GM12872 (cell line): ENCODE results near the gene WASF2.

ENCODE experiments used
- TF ChIP-seq, protein P1 (sequence below): IDR thresholded peaks from 3 replicates; pipeline ENCODE4 v1.5.1; 2011; ENCODE audit warnings: low read depth, mild to moderate bottlenecking, low read length, moderate library complexity; ENCODE audit not compliant: insufficient read depth

WASF2 gene

DNA sequence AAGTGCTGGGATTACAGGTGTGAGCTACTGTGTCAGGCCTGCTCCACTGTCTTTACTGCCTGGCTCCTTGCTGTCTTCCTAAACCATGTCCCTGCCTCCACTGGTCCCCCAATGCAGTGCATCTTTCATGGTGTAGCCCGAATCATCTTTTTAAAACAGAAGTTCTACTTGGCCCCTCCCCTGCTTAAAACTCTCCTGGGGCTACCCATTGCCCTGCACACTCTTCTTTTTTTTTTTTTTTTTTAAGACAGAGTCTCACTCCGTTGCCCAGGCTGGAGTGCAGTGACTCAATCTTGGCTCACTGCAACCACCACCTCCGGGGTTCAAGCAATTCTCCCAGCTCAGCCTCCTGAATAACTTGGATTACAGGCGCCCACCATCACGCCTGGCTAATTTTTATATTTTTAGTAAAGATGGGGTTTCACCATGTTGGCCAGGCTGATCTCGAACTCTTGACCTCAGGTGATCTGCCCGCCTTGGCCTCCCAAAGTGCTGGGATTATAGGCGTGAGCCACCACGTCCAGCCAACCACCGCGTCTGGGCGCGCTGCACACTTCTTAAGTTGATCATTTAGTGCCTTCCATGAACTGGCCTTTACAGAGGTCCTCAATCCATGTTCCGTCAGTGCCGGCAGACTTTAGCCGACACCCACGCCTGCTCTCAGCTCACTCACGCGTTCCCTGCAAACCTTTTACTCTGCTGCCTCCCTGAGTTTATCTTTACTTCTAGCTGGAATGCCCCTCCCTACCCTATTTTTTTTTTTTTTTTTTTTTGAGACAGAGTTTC lies 117.8 kb downstream of the WASF2 start:
- TF ChIP-seq, protein P1, sequence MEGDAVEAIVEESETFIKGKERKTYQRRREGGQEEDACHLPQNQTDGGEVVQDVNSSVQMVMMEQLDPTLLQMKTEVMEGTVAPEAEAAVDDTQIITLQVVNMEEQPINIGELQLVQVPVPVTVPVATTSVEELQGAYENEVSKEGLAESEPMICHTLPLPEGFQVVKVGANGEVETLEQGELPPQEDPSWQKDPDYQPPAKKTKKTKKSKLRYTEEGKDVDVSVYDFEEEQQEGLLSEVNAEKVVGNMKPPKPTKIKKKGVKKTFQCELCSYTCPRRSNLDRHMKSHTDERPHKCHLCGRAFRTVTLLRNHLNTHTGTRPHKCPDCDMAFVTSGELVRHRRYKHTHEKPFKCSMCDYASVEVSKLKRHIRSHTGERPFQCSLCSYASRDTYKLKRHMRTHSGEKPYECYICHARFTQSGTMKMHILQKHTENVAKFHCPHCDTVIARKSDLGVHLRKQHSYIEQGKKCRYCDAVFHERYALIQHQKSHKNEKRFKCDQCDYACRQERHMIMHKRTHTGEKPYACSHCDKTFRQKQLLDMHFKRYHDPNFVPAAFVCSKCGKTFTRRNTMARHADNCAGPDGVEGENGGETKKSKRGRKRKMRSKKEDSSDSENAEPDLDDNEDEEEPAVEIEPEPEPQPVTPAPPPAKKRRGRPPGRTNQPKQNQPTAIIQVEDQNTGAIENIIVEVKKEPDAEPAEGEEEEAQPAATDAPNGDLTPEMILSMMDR: no peak

DNA sequence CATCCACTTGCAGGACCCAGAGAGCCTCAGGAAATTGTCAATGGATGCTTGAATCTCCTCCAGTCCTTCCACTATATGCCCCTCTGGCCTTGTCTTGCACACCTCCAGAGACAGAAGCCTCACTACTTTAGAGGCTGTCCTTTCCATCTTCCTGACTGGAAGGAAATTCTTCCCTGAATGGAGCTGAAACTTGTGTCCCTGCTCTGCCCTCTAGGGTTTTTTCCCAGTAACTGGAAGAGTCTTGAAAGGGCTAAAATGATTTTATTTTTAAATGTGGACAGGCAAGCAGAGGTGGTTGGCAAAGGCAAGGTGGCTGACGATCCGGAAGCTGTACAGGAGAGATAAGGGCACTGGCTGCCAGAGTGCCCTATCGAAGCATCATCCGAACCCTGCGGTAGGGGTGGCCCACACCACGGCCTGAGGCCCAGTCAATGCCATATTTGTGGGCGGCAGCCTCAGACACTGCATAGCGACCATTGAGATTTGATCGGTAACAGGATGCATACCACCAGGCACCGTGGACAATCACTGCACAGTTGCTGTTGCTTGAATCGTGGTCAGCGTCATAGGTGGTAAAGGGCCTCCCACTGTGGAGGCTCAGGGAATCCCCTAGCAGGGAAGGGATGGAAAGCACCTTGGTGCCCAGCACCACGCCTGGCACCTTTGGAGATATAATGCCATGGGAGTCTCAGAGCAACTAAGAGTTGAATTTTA lies 120.9 kb downstream of the WASF2 start:
- TF ChIP-seq, protein P1: no peak

DNA sequence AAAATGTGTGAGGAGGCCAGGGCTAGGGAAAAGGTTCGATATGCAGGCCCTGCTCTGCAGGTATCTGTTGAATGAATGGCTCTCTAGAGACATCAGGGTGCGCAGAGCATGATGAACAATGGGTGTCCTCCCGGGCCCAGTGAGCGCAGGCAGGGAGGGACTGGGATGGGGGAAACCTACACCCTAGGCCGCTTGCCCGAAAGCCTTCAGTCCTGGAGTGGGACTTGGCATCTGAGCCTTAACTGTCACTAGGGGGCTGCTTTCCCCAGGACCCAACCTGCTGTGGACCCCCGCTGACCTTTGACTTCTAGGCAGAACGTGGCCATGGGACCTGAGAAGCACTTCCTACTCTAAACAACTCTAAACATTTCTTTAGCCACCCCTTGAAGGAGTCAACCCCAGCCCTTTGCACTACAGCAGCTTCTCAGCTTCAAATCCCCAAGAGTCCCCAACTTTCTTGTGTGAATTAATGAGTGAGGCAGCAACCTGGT lies 122.8 kb downstream of the WASF2 start:
- TF ChIP-seq, protein P1: no peak

DNA sequence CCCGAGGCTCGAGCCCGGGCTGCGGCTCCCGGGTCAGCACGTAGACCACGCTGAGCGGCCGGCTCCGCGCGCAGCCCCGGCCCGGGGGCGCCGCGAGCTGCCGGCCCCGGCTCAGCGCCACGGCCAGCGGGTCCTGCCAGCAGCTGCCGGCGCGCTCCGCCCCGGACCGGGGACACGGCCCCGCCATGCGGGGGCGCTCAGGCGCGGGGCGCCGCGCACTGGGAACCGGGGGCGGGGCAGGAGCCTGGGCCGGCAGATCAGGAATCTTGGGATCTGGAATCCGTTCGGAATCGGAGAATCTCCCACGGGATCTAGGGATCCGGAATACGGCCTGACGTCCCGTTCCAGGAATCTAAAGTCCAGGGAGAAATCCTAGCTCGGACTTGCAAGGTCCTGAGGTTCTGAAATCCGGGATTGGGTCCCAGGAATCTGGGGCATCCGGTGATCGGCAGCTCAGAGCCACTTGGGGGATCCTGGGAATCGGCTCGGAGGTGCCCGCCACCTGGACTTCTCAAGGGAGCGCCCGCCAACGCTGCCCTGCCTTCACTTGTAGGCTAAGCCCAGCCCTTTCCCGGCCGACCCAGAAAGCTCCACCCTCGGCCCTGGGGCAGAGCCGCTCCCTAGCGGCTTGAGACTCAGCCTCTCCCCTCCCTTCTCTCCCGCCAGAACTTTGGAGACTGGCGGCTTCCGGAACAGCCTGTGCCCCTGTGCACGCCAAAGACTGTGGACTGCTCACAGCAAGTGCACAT lies 123.4 kb downstream of the WASF2 start, which contains the start of gene MAP3K6:
MAP3K6 (minus strand) TSS at position 551 of the 749 bp plus-strand sequence; CDS start at position 187, 364 bp downstream.
- TF ChIP-seq, protein P1: peak; percentile 45; the same call in 2 of the 3 replicates

DNA sequence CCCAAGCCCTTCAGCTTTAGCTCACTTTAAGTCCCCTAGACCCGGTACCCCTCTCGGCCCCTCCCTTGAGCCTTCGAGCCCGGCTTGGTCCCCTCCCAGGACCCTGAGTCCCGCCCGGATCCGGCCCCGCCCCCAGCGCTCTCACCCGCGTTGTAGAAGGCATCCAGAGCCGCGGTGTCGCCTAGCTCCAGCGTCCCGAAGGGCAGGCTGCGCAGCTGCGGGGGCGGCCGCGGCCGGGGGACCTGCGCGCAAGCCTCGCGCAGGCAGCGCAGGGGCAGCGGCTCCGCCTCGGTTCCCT lies 123.9 kb downstream of the WASF2 start:
- TF ChIP-seq, protein P1: no peak

DNA sequence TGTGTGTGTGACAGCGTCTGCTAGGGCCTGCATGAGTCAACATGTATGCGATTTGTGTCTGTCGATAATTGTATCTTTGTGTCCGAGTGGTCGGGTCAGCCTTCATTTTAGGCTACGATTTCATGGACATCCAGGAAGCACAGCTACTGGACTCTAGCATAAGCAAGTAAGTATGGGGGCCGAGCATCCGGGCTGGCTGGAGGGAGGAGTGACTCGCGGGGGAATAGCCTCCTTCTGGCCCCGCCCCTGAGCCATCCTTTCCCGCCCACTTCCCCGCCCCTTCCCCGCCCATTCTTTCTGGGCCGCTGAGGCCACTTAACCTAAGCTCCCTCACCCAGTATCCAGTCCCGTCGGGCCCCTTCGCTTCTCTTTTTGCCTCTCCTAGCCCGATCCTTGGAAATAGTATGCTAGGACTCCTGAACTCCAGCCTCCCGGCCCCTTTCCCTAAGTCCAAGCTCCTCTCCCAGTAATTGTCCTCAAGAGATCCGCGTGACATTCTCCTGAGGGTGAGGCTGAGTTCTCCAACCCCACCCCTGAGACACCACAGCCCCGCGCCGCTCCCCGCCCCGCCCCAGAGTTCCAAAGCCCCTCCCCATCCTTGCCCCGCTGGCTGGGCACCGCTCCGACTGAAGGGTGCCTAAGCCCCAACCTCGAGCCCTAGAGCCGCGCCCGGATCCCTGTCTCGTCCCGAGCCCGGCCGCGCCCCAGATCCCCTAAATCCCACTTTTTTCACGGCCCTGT lies 124.4 kb downstream of the WASF2 start:
- TF ChIP-seq, protein P1: no peak
